ENCODE results near the gene FAM170B. TPM values are rescaled to one million over a fixed set of nuclear protein-coding genes. Genes with fewer than 3 reads are reported as not detected.
A peak's percentile ranks its signal among the peaks of the same experiment; 100 is the strongest.

FAM170B gene
- polyA plus RNA-seq, 12 donors = not detected

- DNase-seq = no peak
These were observed 19.3 kb upstream of the FAM170B start for GRCh38 chr10:49153115-49153514.

GRCh38 chr10:49152663-49153062, 18.8 kb upstream of the FAM170B start:
- DNase-seq = no peak

GRCh38 chr10:49152037-49152436, 18.2 kb upstream of the FAM170B start:
- no peak for DNase-seq

- DNase-seq = no peak
These were observed 17.7 kb upstream of the FAM170B start for GRCh38 chr10:49151481-49151880.

- no peak for DNase-seq
These were observed 17.2 kb upstream of the FAM170B start for GRCh38 chr10:49151025-49151445.

GRCh38 chr10:49150426-49150825, 16.6 kb upstream of the FAM170B start:
- no peak for DNase-seq

- no peak for DNase-seq
These were observed 16.1 kb upstream of the FAM170B start for GRCh38 chr10:49149881-49150280.

- DNase-seq = peak; percentile 60
These were observed 10.4 kb upstream of the FAM170B start for GRCh38 chr10:49144058-49144720.

GRCh38 chr10:49143249-49143648, 9.4 kb upstream of the FAM170B start:
- no peak for DNase-seq

GRCh38 chr10:49141541-49142332, 7.9 kb upstream of the FAM170B start:
- DNase-seq = no peak

GRCh38 chr10:49140304-49141177, 6.7 kb upstream of the FAM170B start:
- DNase-seq = no peak

GRCh38 chr10:49139846-49140195, 6.0 kb upstream of the FAM170B start:
- no peak for DNase-seq

GRCh38 chr10:49139028-49139845, 5.4 kb upstream of the FAM170B start:
- no peak for DNase-seq

GRCh38 chr10:49138361-49138891, 4.6 kb upstream of the FAM170B start:
- peak; percentile 83 for DNase-seq

- DNase-seq = no peak
These were observed 2.7 kb upstream of the FAM170B start for GRCh38 chr10:49136525-49136924.

GRCh38 chr10:49135575-49136313, 1.9 kb upstream of the FAM170B start:
- DNase-seq = no peak

GRCh38 chr10:49134327-49134726, 506 bp upstream of the FAM170B start:
- DNase-seq = no peak

- DNase-seq = no peak
These were observed 1.5 kb downstream of the FAM170B start for GRCh38 chr10:49132362-49132737.

GRCh38 chr10:49131507-49132361, 2.1 kb downstream of the FAM170B start:
- DNase-seq = no peak

- no peak for DNase-seq
These were observed 4.4 kb downstream of the FAM170B start for GRCh38 chr10:49129376-49129775.

All from muscle of arm (tissue), 12 donors.